HL-60/S4 (cell line): ENCODE measurements around the gene SLBP.

Experiments
- in situ Hi-C: fragments of 300-500 bp; cut with MboI; formaldehyde crosslinking; loops from 2 replicates; pipeline ENCODE4 v1.14.3; 2022; ENCODE audit warnings: low sequenced_read_pairs

Gene SLBP

DNA sequence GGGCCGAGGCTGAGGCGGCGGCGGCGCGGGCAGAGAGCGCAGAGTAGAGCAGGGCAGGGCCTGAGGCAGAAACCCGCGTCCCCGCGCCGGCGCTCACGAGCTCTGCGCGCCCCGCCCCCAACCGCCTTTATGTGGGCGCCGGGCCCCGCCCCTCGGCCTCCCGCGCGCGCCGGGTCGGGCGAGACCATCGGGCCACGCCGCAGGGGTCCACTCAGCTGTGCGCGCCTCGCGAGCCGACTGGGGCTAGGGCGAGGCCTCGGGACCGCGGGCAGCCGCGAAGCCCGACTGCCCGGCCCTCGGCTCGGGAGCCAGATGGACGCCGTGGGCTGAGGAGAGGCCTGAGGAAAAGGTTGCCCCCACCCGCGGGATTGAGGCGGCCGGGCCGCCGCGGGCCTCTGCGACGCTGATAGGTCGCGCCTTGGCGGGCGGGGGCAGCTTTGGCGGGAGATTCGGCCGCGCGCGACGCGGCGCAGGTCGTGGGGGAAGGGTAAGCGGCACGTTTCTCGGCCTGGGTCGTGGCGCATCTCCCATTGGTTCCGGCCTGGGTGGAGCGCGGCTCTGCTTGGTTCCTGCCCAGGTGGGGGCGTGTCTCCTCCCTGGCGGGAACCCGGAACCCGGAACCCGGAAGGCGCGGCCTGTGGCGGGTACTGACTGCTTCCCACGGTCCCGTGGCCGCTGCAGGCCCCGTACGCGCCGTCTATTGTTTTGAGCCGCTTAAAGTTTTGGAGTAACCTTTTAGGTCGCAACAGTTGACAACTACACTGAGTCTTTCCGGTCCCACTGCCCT lies at the start of gene SLBP:
SLBP (minus strand) TSS at position 104 of the 787 bp plus-strand sequence. CDS start 131 bp downstream, outside the sequence.
- in situ Hi-C loops, result no loop called here

DNA sequence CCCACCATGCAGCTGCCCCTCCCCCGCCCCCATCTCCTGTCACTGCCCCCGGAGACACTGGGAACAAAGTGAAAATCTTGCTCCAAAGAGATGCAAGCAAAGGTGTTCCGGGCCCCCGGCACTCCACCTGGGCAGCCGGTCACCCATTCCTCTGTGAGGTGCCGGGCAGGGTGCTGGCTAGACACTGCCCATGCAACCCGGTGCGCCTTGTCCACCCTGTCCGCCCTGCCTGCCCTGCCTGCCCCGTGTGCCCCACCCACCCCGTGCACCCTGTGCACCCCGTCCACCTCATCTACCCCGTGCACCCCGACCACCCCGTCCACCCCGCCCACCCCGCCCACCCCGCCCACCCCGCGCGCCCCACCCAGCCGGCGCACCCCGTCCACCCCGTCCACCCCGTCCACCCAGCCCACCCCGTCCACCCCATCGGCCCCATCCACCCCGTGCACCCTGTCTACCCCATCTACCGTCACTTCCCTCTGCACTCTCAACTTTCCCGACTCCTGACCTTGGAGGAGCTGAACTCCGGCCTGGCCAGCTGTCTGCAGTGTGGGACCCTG lies 49.1 kb upstream of the SLBP start:
- in situ Hi-C loops, result no loop called here

DNA sequence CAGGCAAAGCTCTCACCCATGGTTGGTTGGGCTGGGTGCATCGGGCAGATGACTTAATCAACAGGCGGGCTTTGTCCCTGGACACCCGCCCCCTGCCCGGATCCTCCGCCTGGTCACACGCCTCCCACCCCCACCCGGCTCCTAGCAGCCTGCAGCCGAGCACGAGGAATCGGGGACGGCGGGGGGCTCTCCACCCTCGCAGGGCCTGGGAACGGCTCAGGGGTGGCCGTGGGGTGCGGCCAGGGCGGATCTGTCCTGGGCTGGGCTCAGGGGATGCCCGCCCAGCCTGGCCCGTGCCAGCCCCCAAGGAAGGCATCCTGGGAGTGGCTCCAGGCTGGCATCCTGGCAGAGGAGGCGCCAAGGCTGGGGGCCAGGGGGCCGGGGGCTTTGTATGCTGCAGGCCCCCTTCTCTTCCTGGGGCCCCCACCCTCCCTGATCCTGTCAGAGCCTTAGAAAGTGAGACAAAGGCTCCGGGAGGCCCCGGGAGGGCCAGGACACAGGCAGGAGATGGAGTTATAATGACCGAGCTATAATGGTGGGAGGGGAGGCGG lies 48.5 kb upstream of the SLBP start:
- in situ Hi-C loops, result no loop called here

DNA sequence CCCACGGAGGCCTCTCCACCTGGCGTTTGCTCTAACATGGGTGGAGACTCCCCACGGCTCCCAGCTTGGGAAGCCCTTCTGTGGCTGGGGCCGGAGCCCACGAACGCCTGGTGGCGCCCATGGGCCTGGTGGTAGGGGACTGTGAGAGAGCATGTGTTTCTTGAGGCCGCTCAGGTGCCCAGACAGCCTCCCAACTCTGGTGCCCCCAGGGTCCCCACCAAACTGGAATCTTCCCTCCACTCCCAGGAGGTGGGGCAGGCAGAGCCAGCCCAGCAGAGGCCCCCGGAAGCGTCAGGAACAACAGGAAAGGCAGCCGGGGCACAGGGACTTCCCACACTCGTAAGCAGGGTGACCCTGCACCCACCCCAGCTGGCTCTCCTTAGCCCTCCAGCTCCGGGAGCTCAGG lies 47.7 kb upstream of the SLBP start:
- in situ Hi-C loops, result no loop called here

DNA sequence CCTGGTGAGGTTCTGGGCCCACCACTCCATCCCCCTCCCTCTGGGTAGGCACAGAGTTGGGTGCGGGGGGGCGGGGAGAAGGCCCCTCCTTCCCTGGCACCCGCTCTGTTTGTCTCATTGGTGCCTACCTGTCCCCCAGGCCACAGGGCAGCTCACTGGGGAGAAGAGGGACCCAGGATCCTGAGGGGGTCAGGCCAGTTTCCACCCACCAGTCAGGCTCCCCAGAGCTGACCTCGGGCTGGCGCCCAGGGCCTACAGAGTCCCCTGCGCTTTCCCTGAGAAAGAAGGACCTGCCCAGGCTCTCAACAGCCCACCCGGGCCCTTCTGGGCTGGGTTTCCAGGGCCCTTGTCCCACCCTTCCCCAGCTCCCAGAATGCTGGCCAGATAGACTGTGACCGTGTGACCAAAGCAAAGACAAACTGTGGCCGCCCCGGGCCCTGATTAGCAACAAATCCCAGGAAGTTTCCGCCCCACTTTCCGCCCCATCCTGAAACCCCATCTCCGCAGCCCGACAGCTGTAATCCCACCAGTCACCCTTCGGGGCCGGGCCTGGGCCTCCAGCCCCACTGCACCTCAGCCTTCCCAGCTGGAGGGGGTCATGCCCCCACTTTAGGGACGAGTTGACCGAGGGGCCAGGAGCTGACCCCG lies 47.2 kb upstream of the SLBP start:
- in situ Hi-C loops, result no loop called here

DNA sequence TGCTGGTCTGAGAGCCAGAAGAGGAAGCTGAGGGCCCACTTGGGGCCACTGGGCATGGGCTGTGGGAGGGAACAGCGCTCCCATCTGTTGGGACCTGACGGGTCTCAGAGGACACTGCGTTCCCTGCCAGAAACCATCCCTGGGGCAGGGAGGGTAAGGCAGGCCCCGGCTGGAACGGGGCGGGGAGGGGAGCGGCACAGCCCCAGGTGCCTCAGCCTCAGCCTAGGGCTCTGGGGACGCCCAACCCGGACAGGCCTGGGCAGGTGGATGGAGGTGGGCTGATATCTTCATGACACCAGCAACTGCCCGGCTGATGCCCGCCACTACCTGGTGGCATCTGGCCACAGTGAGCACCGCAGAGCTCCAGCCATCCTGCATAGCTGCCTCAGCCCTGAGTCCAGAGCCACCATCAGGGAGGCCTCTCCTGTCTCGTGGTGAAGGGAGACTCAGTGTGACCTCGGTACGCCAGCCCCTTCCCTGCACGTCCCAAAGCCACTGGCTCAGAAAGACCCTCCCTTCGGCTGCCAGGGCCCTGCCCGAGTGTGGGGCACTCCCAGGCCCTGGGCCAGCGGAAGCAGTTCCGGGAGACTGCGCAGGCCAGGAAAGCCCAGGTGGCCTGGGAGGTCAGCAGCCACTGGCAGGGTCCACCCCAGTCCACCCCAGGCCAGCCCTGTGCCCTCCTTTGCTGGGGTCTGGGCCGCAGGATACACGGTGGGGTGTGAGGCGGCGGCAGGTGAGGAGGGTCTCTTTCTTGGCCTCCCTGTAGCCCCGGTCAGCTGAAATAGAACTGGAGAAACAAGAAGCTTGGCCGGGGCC lies 46.4 kb upstream of the SLBP start:
- in situ Hi-C loops, result no loop called here

DNA sequence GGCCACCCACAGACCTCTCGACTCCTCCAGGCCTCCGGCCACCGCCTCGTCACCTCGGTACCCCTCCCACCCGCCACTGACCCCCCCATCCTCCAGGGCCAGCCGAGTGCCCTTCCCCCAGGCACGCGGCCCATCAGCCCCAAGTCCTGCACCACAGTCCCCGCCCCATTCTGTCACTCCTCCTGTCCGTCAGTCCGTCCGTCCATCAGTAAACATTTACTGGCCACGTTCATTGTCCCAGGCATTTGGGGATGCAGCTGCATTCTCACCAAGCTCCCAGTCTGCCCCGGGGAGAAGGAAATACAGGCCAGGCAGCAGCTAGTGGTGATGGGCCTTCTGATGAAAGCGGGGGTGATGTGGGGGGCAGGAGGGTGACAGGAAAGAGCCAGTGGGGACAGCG lies 45.7 kb upstream of the SLBP start:
- in situ Hi-C loops, result no loop called here

DNA sequence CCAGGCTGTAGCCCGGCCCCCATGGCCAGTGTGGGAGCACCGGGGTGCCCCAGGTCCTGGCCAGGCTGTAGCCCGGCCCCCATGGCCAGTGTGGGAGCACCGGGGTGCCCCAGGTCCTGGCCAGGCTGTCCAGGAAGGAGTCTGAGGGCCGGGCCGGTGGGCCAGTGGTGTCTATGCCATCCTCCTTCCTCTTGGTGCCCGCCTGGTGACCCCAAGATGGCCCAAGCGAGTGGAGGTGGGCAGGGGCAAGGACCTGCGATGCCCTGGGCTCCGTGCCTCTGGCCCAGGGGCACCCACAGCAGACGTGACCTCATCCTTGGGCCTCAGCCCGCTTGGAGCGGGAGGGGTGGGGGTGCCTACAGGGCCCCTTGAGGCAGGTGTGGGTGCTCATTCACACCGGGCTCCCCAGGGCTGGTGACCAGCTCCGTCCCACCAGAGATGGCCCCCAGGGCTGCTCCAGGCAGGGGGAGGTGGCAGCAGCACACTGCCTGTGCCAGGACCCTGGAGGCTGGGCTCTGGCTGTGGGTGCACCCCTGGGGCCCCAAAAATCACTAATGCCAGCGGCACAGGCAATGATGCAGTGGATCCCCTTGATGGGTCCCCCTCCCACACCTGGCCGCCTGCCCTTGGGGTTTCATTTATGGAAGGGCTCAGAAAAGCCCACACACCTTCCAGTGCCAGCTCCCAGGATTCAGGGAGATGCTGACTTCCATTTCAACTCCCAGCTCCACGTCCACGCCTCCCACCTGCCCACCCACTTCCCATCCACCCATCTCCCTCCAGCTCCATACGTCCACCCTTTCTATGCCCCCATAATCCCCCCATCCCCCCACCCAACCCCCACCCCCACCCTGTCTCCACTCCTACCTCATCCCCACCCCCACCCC lies 45.0 kb upstream of the SLBP start:
- in situ Hi-C loops, result no loop called here

DNA sequence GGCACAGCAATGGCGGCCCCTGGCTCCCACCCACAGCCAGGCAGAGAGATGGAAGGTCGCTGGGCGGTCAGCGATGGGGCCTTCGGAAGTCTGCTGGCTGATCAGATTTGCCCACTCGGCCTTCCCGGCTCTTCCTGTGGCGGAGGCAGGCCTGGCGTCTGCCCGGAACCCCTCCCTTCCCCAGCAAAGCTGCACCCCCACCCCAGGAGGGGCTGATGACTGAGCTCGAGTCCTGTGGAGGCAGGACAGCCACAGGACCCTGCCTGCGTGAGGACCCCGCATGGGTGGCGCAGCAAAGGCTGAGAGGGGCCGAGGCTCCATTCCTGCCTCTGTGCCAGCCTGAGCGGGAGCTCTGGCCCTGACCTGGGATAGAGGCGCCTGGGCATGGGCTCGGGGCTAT lies 44.0 kb upstream of the SLBP start:
- in situ Hi-C loops, result no loop called here

DNA sequence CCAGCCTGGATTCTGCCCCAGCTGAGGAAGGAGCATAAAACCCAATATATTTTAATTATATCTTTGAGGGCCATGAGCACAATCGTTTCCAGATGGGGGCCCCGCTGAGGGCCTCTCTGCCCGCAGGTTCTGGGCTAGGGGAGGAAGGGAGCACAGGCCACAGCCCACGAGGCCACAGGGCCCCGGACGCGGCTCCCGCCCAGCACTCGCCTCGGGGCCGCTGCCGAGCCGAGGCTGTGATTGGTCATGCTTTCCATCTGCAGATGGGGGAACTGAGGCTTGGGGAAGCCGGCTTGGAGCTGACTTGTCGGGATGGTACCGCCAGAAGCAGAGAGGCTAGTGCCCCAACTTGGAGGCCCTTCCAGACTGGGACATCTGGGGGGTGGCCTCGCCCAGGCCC lies 43.2 kb upstream of the SLBP start:
- in situ Hi-C loops, result no loop called here

DNA sequence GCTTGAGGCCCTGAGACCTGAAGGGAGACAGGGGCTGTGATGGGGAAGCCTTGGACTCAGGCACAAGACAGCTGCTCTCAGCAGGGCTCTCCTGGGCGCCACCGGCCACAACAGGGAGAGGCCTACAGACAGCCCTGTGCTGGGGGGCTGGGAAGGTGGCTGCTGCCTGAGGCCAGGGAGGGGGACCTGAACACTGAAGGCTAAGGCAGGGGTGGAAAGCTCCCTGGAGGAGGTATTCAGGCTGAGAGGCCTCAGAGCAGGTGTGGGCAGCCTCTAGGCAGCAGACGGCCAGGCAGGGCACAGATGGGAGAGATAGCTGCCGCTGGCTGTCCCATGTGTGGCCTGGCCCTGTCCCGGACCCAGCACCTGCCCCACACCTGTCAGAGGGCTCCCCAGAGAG lies 42.2 kb upstream of the SLBP start:
- in situ Hi-C loops, result no loop called here

DNA sequence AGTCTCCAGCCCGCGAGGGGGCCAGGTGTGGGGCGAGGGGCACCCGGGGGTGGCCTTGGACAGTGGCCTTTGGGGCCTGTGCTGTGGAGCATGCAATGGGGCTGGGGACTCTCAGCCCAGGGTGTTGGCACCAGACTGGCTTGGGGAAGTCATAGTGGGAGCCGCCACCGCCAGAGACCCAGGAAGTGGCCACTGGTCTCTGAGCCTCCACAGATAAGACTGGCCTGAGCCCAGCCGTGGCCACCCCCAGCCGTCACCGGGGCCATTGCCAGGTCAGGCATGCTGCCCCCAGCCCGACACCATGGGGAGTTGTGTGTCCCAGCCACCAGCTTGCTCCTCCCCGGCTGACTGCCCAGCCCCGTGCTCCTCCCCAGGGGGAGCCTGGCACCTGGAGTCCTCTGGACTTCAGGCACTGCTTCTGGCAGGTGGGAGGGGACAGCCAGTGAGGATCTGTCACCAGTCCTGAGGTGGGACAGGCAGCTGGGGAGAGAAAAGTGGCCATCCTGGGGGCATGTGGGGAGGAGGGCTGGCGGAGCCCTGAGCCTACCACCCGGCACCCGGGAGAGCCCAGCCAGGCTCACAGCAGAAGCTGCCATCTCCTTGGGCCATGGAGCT lies 41.7 kb upstream of the SLBP start:
- in situ Hi-C loops, result no loop called here

DNA sequence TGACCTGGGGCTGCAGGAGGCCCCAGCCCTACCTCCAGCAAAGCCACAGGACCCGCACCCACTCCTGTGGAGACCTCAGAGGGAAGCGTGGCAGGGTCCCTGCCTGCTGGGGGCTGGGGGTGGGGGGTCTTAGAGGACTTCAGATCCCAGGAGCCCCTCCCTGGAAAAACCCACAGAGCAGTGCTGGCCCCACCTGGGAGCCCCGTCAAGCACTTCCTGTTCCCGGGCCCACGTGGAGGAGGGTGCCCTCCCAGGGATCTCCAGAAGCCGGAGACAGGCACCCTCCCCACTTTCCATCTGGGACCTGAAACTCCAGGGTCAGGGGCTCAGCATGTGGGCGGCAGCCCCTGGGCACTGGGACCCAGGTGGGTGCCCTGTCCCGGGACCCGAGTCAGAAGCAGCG lies 41.2 kb upstream of the SLBP start:
- in situ Hi-C loops, result no loop called here

DNA sequence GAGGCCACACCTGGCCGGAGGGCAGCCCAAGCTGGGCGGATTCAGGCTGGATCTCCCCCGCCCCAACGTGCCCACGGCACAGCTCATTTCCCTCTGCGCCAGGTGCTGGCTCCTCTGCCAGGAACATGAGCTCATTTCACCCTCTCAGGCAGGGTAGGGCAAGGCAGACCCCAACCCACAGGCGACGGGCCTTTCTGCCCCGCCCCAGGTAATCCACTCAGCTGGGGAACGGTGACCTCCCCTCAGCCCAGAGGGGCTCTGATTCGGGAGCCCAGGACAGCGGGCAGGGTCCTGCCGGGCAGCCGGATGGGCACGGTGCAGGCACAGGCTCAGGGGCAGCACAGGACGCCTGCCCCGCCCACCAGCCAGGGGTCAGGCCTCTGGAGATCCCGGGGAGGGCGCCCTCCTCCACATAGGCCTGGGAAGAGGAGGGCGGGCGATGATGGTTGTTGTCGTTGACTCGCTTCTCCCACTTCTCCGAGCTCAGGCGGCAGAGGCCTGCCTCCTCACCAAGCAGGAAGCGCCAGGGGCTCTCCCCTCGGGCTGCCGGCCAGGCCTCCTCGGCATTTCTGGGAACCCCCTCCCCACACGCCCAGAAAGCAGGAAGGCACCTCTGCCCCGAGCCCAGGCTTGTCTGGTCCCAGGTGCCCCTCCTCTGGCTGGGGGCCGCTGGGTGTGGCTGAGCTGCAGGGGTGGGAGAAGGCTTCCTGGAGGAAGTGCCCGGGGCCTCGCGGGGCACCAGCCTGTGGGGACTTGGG lies 40.3 kb upstream of the SLBP start:
- in situ Hi-C loops, result no loop called here

DNA sequence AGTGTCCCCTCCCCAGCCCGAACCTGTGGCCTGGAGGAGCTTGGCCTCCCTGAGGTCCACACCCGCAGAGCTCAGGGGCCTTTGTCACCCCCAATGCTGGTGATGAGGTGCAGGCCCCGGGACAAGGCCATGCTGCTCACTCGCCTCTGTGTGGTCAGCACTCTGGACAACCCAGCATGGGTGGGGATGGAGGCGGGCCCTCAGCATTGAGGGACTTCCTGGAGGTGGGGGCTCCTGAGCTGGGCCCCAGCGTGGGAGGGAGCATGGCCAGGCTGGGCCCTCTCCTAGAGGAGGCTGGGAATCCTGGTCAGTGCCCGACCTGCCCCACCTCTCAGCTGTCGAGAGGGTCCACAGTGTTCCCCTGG lies 39.8 kb upstream of the SLBP start:
- in situ Hi-C loops, result no loop called here

DNA sequence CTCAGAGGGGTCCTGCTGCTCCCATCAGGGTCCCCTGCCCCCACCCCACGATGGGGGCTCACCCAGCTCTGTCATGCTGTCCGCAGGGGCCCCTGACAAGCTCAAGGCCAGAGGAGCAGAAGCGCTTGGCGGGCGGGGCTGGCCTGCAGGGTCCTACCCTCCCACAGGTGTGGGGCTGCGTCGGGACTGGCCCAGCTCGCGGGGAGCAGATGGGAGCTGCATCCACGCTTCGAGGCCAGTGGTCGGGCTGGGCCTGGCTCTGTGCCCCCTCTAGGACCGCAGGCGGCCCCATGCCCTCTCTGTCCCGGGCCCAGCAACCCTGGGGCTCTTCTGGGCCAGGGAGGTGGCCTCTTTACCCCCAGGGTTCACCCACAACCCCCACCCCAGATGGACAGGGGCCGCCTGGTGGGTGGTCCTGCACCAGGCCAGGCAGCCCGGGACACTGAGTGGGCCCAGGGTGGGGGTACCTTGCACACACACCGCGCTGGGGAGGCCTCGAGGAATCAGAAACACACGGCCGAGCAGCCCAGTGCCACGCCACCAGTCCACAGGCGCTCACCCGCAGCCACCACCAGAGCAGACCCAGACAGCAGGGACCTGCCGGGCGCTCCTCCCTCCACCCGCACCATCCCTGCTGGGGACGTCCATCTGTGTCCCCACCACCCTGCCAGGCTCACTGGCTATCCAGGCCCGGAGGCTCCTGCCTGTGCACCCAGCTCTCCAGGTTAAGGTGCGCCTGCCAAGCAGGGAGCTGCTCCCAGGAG lies 39.2 kb upstream of the SLBP start:
- in situ Hi-C loops, result no loop called here

DNA sequence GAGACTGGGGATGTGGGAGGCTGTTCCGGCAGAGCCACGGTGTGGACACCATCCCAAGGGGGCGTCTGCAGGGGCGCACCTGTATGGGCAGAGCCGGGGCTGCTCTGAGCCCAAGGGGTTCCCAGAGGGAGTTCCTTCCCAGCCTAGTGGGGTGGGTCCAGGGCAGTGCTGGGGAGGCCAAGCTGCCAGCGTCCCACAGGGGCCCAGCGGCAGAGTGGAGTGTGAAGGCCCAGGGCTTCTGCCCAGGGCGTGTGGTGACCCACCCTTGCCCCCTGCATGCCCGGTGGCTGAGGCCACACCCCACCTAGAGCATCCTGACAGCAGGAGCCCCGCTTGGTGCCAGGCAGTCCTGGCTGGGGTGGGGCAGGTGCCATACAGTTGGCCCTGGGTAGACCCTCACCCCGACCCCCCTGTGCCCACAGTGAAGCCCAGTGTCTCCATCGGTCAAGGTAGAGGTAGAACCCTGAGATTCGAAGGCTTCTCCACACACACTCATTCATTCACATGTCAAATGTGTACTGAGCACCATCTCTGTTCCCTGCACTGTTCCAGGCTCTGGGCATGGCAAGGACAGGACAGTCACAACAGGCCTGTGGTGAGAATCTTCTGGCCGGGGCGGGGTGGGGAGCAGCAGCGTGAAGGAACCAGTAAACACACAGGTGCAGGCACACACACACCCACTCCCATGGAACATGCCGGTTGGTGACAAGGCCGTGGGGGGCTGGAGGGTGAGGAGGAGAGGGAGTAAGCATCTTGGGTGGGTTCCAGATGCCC lies 38.4 kb upstream of the SLBP start:
- in situ Hi-C loops, result no loop called here

DNA sequence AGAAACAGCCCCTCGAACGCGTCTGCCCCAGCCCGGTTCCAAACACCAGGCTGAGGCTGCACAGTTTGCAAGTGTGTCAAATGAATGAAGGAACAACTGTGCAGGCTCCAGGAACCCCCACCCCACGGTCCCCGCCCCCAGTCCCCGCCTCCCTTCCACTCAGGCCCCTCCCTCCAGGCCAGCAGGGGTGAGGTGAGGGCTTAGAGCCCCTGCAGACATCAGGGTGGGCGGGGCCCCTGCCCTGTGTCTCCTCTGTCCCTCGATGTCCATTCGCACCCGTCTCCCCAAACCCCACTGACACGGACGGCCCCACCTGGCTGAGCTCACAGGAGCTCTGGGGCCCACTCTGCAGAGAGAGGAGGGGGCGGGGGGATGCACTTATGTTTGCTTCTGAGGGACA lies 37.7 kb upstream of the SLBP start:
- in situ Hi-C loops, result loop anchor here (10.0 to 25.0 kb wide), 2 partner anchors 65 to 437 kb away; no protein-coding TSS in a partner anchor
